Esophagus squamous epithelium (tissue), 5 donors: ENCODE measurements around the gene TXLNB. TPM values are rescaled to one million over a fixed set of nuclear protein-coding genes. Genes with fewer than 3 reads are reported as not detected.

ENCODE experiments used
- DNase-seq: peaks from one replicate; lab custom pipeline; 2025; lab: John Stamatoyannopoulos, UW
- H3K27ac ChIP-seq, 4 donors: fragments of 200-600 bp; sonication (generic); one replicate each; pipeline ENCODE4 v1.5.1; 2016 to 2019; ENCODE audit warnings: mild to moderate bottlenecking in 1 of 4
- H3K27me3 ChIP-seq, 4 donors: fragments of 200-600 bp; sonication (generic); 1 replicate in 3 of 4; 2 replicates in 1 of 4; pipeline versions ENCODE4 v1.5.1 to v1.6.0; 2017 to 2021; ENCODE audit warnings: antibody characterized with exemption in 1 of 4
- H3K36me3 ChIP-seq, 3 donors: fragments of 200-600 bp; sonication (generic); one replicate each; pipeline ENCODE4 v1.5.1; 2016 to 2019
- H3K4me1 ChIP-seq, 3 donors: fragments of 200-600 bp; sonication (generic); one replicate each; pipeline ENCODE4 v1.5.1; 2017 to 2019
- H3K4me3 ChIP-seq, 4 donors: fragments of 200-600 bp; sonication (generic); 1 replicate in 3 of 4; 2 replicates in 1 of 4; pipeline ENCODE4 v1.5.1; 2016 to 2019; ENCODE audit warnings: mild to moderate bottlenecking in 2 of 4, moderate library complexity in 1 of 4
- H3K9me3 ChIP-seq, 3 donors: fragments of 200-600 bp; sonication (generic); one replicate each; pipeline ENCODE4 v1.5.1; 2016 to 2019
- CTCF ChIP-seq, 6 experiments: fragments of 450-650 bp in 4 of 6; fragments of 200-600 bp in 2 of 6; sonication (generic) in 2 of 6; IDR thresholded peaks; one replicate each; pipeline ENCODE4 v1.5.1; 2016 to 2019; ENCODE audit warnings: antibody characterized with exemption in 6 of 6, mild to moderate bottlenecking in 4 of 6, moderate library complexity in 4 of 6
- POLR2A ChIP-seq, 4 donors: fragments of 450-650 bp; IDR thresholded peaks; one replicate each; pipeline ENCODE4 v1.6.1; 2017; ENCODE audit warnings: antibody characterized with exemption in 4 of 4, mild to moderate bottlenecking in 4 of 4, moderate library complexity in 3 of 4
- WGBS, 2 donors: methylation state at CpG; one replicate each; pipeline ENCODE4 v1.1.5; 2018; 5-methylcytosine and 5-hydroxymethylcytosine counted together
- intact Hi-C: fragments of 100-400 bp; cut with DNase I; formaldehyde crosslinking; loops from one replicate; pipeline ENCODE4 v1.15.0; 2022
- total RNA-seq, 4 donors: library from RNA; depleted of rRNA; stranded (reverse); fragments of >200 nt; gene quantifications; one replicate each; pipeline ENCODE4 v1.1.0, GENCODE V29; 2016
- donor health status: DM: yes; HTN: yes; CAD: no.

TXLNB gene
- total RNA-seq, 4 donors from 2014 or later: 0.04 to 1.1 (median 0.24) TPM

GRCh38 chr6:139198529-139199288 is 93.1 kb downstream of the TXLNB start:
- no peaks in the 10 kb centered on the region for H3K36me3 ChIP-seq
- no peaks in the 10 kb centered on the region for H3K27me3 ChIP-seq
- 70 to 90% methylated on average over 4 of the region's 4 CpGs for WGBS, 2 donors
- TF ChIP-seq POLR2A (IDR thresholded peaks at IDR 0.05): no peak
- no peak for TF ChIP-seq CTCF (IDR thresholded peaks at IDR 0.05)
- no peak overlapping the region for H3K4me3 ChIP-seq
- no peaks in the 10 kb centered on the region for H3K9me3 ChIP-seq
- intact Hi-C loops: no loop called here
- no peaks in the 10 kb centered on the region for H3K4me1 ChIP-seq
- no peak overlapping the region for H3K27ac ChIP-seq
- DNase-seq: no peak

GRCh38 chr6:139194740-139195139 is 97.1 kb downstream of the TXLNB start:
- Histone ChIP-seq H3K36me3 (no peaks in the 10 kb centered on the region), H3K27ac (no peak overlapping the region), H3K4me3 (no peak overlapping the region), H3K9me3 (no peaks in the 10 kb centered on the region), H3K27me3 (no peaks in the 10 kb centered on the region), H3K4me1 (no peaks in the 10 kb centered on the region)
- intact Hi-C loops: no loop called here
- TF ChIP-seq POLR2A (IDR thresholded peaks at IDR 0.05): no peak
- no peak for DNase-seq
- 22 to 38% methylated on average over 3 of the region's 3 CpGs for WGBS, 2 donors

Other genes with a start within 250 kb of the TXLNB start
- gene HECA, start 156.9 kb downstream of the TXLNB start, total RNA-seq: 10 to 100 TPM; 29.6 to 44.4 (median 35.8) TPM
- 100 to 1,000 TPM in 1 of 4 donors, 10 to 100 TPM in 3; 24.8 to 169 (median 60.9) TPM for gene CITED2, start 82.7 kb upstream of the TXLNB start, total RNA-seq